PC-9 (cell line): Measurements from ENCODE around the gene SMCO2.

Source experiments
- EZH2 ChIP-seq: fragments of 200-600 bp; sonication (generic); IDR thresholded peaks from 2 replicates; pipeline ENCODE4 v1.8.0; 2017; ENCODE audit warnings: antibody characterized with exemption, low read depth
- TF ChIP-seq, protein P1 (sequence below): fragments of 200-600 bp; sonication (generic); conservative IDR thresholded peaks from 2 replicates; pipeline ENCODE4 v1.6.1; 2017; ENCODE audit warnings: mixed run types, antibody characterized with exemption, mild to moderate bottlenecking, moderate library complexity

DNA sequence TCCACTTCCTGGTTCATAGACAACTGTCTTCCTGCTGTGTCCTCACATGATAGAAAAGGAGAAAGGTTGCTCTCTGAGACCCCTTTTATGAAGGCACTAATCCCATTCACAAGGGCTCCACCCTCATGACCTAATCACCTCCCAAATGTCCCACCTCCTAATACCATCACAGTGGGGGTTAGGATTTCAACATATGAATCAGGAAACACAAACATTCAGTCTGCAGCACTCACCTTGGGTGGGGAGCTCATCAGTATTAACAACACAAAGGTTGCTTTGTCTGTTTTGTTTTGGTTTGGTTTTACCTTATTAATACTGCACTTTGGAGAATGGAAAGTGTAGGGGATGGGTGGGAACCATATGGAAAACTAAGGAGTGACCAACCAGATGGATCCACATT, 10.5 kb upstream of the SMCO2 start:
- no peak for TF ChIP-seq EZH2
- TF ChIP-seq, protein P1, sequence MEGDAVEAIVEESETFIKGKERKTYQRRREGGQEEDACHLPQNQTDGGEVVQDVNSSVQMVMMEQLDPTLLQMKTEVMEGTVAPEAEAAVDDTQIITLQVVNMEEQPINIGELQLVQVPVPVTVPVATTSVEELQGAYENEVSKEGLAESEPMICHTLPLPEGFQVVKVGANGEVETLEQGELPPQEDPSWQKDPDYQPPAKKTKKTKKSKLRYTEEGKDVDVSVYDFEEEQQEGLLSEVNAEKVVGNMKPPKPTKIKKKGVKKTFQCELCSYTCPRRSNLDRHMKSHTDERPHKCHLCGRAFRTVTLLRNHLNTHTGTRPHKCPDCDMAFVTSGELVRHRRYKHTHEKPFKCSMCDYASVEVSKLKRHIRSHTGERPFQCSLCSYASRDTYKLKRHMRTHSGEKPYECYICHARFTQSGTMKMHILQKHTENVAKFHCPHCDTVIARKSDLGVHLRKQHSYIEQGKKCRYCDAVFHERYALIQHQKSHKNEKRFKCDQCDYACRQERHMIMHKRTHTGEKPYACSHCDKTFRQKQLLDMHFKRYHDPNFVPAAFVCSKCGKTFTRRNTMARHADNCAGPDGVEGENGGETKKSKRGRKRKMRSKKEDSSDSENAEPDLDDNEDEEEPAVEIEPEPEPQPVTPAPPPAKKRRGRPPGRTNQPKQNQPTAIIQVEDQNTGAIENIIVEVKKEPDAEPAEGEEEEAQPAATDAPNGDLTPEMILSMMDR, result no peak
